GM21367 (cell line): ENCODE results near the gene RYR2.

Experiments
- ATAC-seq: cut with Tn5 transposase; IDR thresholded peaks from one replicate; pipeline ENCODE4 v1.9.1; 2021; ENCODE audit not compliant: unreplicated experiment

Gene RYR2

DNA sequence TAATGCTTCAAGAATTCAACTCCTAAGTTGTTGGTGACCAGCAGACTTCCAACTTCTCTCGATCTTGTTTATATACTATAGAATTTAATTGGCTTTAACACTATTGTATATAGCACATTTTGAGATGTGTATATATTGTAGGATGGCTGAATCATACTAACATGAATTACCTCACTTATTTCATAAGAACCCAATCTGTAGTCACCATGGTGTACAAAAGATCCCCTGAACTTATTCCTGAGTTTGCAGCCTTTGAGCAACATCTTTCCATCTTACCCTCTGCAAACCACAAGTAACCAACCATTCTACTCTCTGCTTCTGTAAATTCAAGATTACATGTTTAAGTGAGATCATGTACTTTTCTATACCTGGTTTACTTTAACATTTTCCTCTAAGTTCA lies 836.4 kb downstream of the RYR2 start:
- no peak for ATAC-seq

DNA sequence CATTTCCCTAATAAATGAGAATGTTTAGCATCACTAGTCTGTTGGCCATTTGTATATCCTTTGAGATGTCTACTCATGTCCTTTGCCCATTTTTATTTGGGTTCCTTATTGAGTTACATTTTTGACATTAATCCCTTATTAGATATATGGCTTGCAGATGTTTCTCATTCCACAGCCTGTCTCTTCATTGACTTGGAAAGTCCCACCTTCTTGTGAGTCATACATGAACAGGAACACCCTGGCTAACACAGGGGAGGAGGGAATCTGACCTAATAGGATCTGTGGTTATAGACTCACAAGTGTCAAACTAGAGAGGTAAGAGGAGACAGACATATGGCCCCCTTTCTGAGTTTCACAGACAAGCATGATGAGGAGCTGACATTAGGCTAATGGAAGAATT lies 837.2 kb downstream of the RYR2 start:
- no peak for ATAC-seq
